ENCODE data around the gene LPCAT2. TPM values are rescaled to one million over a fixed set of nuclear protein-coding genes. Genes with fewer than 3 reads are reported as not detected.

The LPCAT2 gene
- total RNA-seq, 4 donors from 2014 or later = 12.1 to 19.7 (median 18.1) TPM

- Histone ChIP-seq H3K27me3 (no peaks in the 10 kb centered on the region), H3K9me3 (no peaks in the 10 kb centered on the region), H3K4me1 (peaks cover 71% of the 10 kb centered on the region), H3K4me3 (no peak overlapping the region), H3K27ac (no peak overlapping the region), H3K36me3 (peaks cover 12% of the 10 kb centered on the region)
- WGBS = 73% methylated on average over 4 of the region's 8 CpGs
- DNase-seq (ENCODE audit: low spot score in 2 of 2) = peak; percentile 56 to 70
- TF ChIP-seq CTCF (IDR thresholded peaks at IDR 0.05) = no peak
- TF ChIP-seq POLR2A (IDR thresholded peaks at IDR 0.05) = no peak
- TF ChIP-seq EP300 (IDR thresholded peaks at IDR 0.05) = no peak
Observed at GRCh38 chr16:55496509-55497145, 12.2 kb upstream of the LPCAT2 start.

- H3K27ac ChIP-seq = no peak overlapping the region
Observed at GRCh38 chr16:55497558-55497957, 11.3 kb upstream of the LPCAT2 start.

GRCh38 chr16:55498101-55498500, 10.8 kb upstream of the LPCAT2 start:
- DNase-seq (ENCODE audit: low spot score in 2 of 2) = peak; percentile 52 to 64
- WGBS = 83% methylated on average over 6 of the region's 6 CpGs

More at GRCh38 chr16:55497558-55497957, 11.3 kb upstream of the LPCAT2 start:
- Histone ChIP-seq H3K36me3 (peaks cover 12% of the 10 kb centered on the region), H3K27me3 (no peaks in the 10 kb centered on the region), H3K4me3 (no peak overlapping the region), H3K4me1 (peaks cover 75% of the 10 kb centered on the region), H3K9me3 (no peaks in the 10 kb centered on the region)
- DNase-seq (ENCODE audit: low spot score in 2 of 2) = no peak
- 73% methylated on average over 5 of the region's 5 CpGs for WGBS
- TF ChIP-seq POLR2A (IDR thresholded peaks at IDR 0.05) (no peak), EP300 (IDR thresholded peaks at IDR 0.05) (no peak), POLR2AphosphoS5 (IDR thresholded peaks at IDR 0.05) (no peak), CTCF (IDR thresholded peaks at IDR 0.05) (no peak)

GRCh38 chr16:55499281-55499680, 9.6 kb upstream of the LPCAT2 start:
- 70% methylated on average over 3 of the region's 3 CpGs for WGBS
- H3K27ac ChIP-seq = no peak overlapping the region
- no peaks in the 10 kb centered on the region for H3K27me3 ChIP-seq
- TF ChIP-seq EP300 (IDR thresholded peaks at IDR 0.05) (no peak), POLR2AphosphoS5 (IDR thresholded peaks at IDR 0.05) (no peak), POLR2A (IDR thresholded peaks at IDR 0.05) (no peak), CTCF (IDR thresholded peaks at IDR 0.05) (no peak)
- H3K9me3 ChIP-seq = no peaks in the 10 kb centered on the region
- H3K4me1 ChIP-seq = peaks cover 79% of the 10 kb centered on the region
- H3K36me3 ChIP-seq = peaks cover 15% of the 10 kb centered on the region
- DNase-seq (ENCODE audit: low spot score in 2 of 2) = peak in 1 of 2 donors; percentile 43
- H3K4me3 ChIP-seq = no peak overlapping the region

More at GRCh38 chr16:55498101-55498500, 10.8 kb upstream of the LPCAT2 start:
- H3K27ac ChIP-seq = no peak overlapping the region
- H3K4me3 ChIP-seq = no peak overlapping the region
- no peaks in the 10 kb centered on the region for H3K27me3 ChIP-seq
- peaks cover 12% of the 10 kb centered on the region for H3K36me3 ChIP-seq
- no peaks in the 10 kb centered on the region for H3K9me3 ChIP-seq
- TF ChIP-seq POLR2A (IDR thresholded peaks at IDR 0.05) (no peak), POLR2AphosphoS5 (IDR thresholded peaks at IDR 0.05) (no peak), CTCF (IDR thresholded peaks at IDR 0.05) (no peak), EP300 (IDR thresholded peaks at IDR 0.05) (no peak)
- peaks cover 80% of the 10 kb centered on the region for H3K4me1 ChIP-seq

GRCh38 chr16:55499951-55500529, 8.8 kb upstream of the LPCAT2 start:
- Histone ChIP-seq H3K27me3 (no peaks in the 10 kb centered on the region), H3K27ac (no peak overlapping the region), H3K4me3 (no peak overlapping the region), H3K9me3 (no peaks in the 10 kb centered on the region), H3K4me1 (peaks cover 72% of the 10 kb centered on the region), H3K36me3 (peaks cover 15% of the 10 kb centered on the region)
- WGBS = 32% methylated on average over 10 of the region's 10 CpGs
- no peak for TF ChIP-seq POLR2A (IDR thresholded peaks at IDR 0.05)
- no peak for TF ChIP-seq EP300 (IDR thresholded peaks at IDR 0.05)
- no peak for TF ChIP-seq POLR2AphosphoS5 (IDR thresholded peaks at IDR 0.05)
- no peak for TF ChIP-seq CTCF (IDR thresholded peaks at IDR 0.05)
- DNase-seq (ENCODE audit: low spot score in 2 of 2) = peak; percentile 44 to 65
